Liver (tissue), 9 donors: ENCODE results near the gene RTEL1. TPM values are rescaled to one million over a fixed set of nuclear protein-coding genes. Genes with fewer than 3 reads are reported as not detected.
A peak's percentile ranks its signal among the peaks of the same experiment; 100 is the strongest.

Experiments
- DNase-seq: peaks from one replicate; pipeline ENCODE4 v3.0.0-alpha.2; 2017; ENCODE audit warnings: low spot score
- H3K27ac ChIP-seq, 2 donors: one replicate each; pipeline ENCODE4 v1.7.0; 2013; ENCODE audit warnings: inconsistent platforms in 2 of 2, low read length in 2 of 2, control low read depth in 1 of 2, low read depth in 1 of 2, mild to moderate bottlenecking in 1 of 2
- H3K27me3 ChIP-seq, 4 donors: one replicate each; pipeline versions ENCODE4 v1.6.1 to v1.7.0; 2013; ENCODE audit warnings: low read length in 3 of 4, inconsistent platforms in 1 of 4, mild to moderate bottlenecking in 1 of 4, moderate library complexity in 1 of 4; ENCODE audit not compliant: control insufficient read depth in 4 of 4, insufficient read depth in 4 of 4
- H3K36me3 ChIP-seq, 4 donors: one replicate each; pipeline versions ENCODE4 v1.6.1 to v1.7.0; 2013; ENCODE audit warnings: low read length in 3 of 4, mild to moderate bottlenecking in 3 of 4, low read depth in 1 of 4, moderate library complexity in 1 of 4; ENCODE audit not compliant: control insufficient read depth in 4 of 4, insufficient read depth in 3 of 4
- H3K4me1 ChIP-seq, 4 donors: one replicate each; pipeline versions ENCODE4 v1.6.1 to v1.7.0; 2013; ENCODE audit warnings: low read length in 3 of 4, mild to moderate bottlenecking in 3 of 4, moderate library complexity in 1 of 4; ENCODE audit not compliant: control insufficient read depth in 4 of 4, insufficient read depth in 4 of 4
- H3K4me3 ChIP-seq, 3 donors: one replicate each; pipeline versions ENCODE4 v1.6.1 to v1.7.0; 2013; ENCODE audit warnings: low read length in 3 of 3, control low read depth in 1 of 3, low read depth in 1 of 3, mild to moderate bottlenecking in 1 of 3
- H3K9ac ChIP-seq, 2 donors: one replicate each; pipeline ENCODE4 v1.7.0; 2013; ENCODE audit warnings: low read length in 2 of 2, mild to moderate bottlenecking in 2 of 2, moderate library complexity in 2 of 2, control low read depth in 1 of 2, low read depth in 1 of 2
- H3K9me3 ChIP-seq, 4 donors: one replicate each; pipeline versions ENCODE4 v1.6.1 to v1.7.0; 2013; ENCODE audit warnings: low read length in 3 of 4; ENCODE audit not compliant: control insufficient read depth in 4 of 4
- EGR1 ChIP-seq, 2 donors: IDR thresholded peaks; 2 replicates each; pipeline ENCODE4 v1.6.1; 2016 to 2018; ENCODE audit warnings: antibody characterized with exemption in 2 of 2, low read depth in 2 of 2
- FOXA1 ChIP-seq: IDR thresholded peaks from 2 replicates; pipeline ENCODE4 v1.6.1; 2016; ENCODE audit warnings: antibody characterized with exemption
- FOXA2 ChIP-seq: IDR thresholded peaks from 2 replicates; pipeline ENCODE4 v1.6.1; 2016; ENCODE audit warnings: antibody characterized with exemption
- GABPA ChIP-seq, 2 donors: IDR thresholded peaks in 1 of 2; conservative IDR thresholded peaks in 1 of 2; 2 replicates each; pipeline ENCODE4 v1.6.1; 2016; ENCODE audit warnings: antibody characterized with exemption in 2 of 2, mild to moderate bottlenecking in 1 of 2, moderate library complexity in 1 of 2
- HNF4A ChIP-seq, 2 donors: conservative IDR thresholded peaks; 2 replicates each; pipeline ENCODE4 v1.6.1; 2016; ENCODE audit warnings: antibody characterized with exemption in 2 of 2, mild to moderate bottlenecking in 2 of 2
- JUND ChIP-seq, 2 donors: IDR thresholded peaks; 2 replicates each; pipeline ENCODE4 v1.6.1; 2016; ENCODE audit warnings: antibody characterized with exemption in 2 of 2
- RAD21 ChIP-seq, 2 donors: IDR thresholded peaks; 2 replicates each; pipeline ENCODE4 v1.6.1; 2016; ENCODE audit warnings: antibody characterized with exemption in 2 of 2, mild to moderate bottlenecking in 2 of 2
- RXRA ChIP-seq, 2 donors: IDR thresholded peaks; 2 replicates each; pipeline ENCODE4 v1.6.1; 2017 to 2018; ENCODE audit warnings: antibody characterized with exemption in 2 of 2, mild to moderate bottlenecking in 1 of 2
- WGBS: extraction: QIAGEN DNeasy Blood & Tissue Kit; methylation state at CpG from one replicate; pipeline ENCODE4 v1.1.7; 2013; 5-methylcytosine and 5-hydroxymethylcytosine counted together
- polyA plus RNA-seq, 2 donors: library from polyadenylated mRNA; stranded (reverse) in 1 of 2; unstranded in 1 of 2; fragments of 200-250 nt in 1 of 2; fragments of >200 nt in 1 of 2; fragmentation: Nextera tagmentation in 1 of 2; extraction: Ambion mirVana in 1 of 2; gene quantifications; one replicate each; pipeline versions ENCODE4 v1.2.1 to v1.2.3, GENCODE V29; 2013 to 2015
- total RNA-seq, 2 donors: library from RNA; depleted of rRNA; stranded (reverse); fragments of >200 nt; gene quantifications; one replicate each; pipeline ENCODE4 v1.2.3, GENCODE V29; 2014
- TF ChIP-seq, protein P1 (sequence below): IDR thresholded peaks from 2 replicates; pipeline ENCODE4 v1.6.1; 2016; ENCODE audit warnings: antibody characterized with exemption
- TF ChIP-seq, protein P2 (sequence below): fragments of 150-350 bp; IDR thresholded peaks from 2 replicates; pipeline ENCODE4 v1.5.1; 2017; ENCODE audit warnings: improper control_type of control experiment, low read depth, low read length; ENCODE audit not compliant: missing input control
- TF ChIP-seq, protein P3 (sequence below): IDR thresholded peaks from 2 replicates; pipeline ENCODE4 v1.6.1; 2016; ENCODE audit warnings: antibody characterized with exemption
- TF ChIP-seq, protein P4 (sequence below): IDR thresholded peaks from 2 replicates; pipeline ENCODE4 v1.6.1; 2016; ENCODE audit warnings: antibody characterized with exemption, mild to moderate bottlenecking
- donor health status: healthy.
- donor health status: healthy.
- donor health status: healthy.
- donor health status: healthy.
- donor health status: healthy.

The RTEL1 gene
- total and polyA plus RNA-seq, 4 donors: 3.7 to 16.9 (median 7.4) TPM

DNA sequence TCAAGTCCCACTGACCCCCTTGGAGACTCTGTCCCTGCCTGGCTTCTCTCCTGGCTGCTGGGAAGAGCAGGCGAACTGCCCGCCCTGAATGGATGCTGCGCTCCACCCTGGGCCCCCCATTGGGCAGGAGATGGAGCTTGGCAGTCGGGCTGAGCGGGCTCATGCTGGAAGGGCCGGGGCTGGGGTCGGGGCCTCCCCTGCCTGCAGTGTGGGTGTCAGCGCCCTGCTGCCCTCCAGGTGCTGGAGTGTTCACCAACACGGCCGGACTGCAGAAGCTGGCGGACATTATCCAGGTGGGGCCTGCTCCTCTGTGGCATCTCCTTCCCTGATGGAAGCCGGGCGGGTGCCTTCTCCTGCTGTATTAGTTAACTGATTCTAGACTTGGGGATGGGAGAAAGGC lies 22.3 kb downstream of the RTEL1 start:
- no peak for DNase-seq

DNA sequence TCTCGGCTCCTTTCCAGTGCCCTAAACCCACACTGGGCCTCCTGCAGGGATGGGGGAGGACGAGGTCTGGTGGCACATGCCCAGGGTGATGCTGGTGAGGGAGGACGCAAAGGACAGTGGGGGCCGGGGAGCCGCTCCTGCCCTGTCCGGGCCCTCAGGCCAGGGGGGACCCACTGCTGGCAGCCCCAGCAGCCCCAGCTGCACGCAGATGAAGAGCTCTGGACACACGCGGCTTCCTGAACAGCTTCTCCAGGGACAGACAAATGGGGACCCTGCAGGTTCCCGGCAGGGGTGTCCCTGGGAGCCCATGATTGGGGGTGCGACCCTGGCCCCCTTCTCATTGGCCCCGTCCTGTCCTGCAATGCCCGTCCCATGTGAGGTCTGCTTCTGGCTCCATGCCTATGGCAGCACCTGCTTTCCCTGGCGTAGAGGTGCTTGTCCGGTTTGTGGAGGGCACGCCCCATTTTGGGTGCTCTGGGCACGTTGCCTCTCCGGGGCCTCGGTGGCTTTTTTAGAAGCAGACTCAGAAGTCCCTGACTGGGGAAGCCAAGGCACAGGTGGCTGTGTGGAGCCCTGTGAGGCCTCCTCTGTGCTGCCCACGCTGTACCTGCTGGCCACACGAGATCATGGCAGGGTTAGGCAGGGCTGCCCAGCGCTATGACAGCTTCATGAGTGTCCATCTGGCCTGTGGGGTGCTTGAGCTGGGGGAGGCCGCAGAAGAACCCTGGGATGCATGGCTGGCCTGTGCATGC lies 22.9 kb downstream of the RTEL1 start:
- Histone ChIP-seq H3K27me3 (no peaks in the 10 kb centered on the region), H3K36me3 (peaks cover 0 to 19% (median 2%) of the 10 kb centered on the region in 4 donors), H3K9ac (no peak overlapping the region), H3K9me3 (no peaks in the 10 kb centered on the region), H3K4me1 (peaks cover 0 to 2% (median 0%) of the 10 kb centered on the region in 4 donors), H3K27ac (peak overlapping the region; percentile 68 to 79), H3K4me3 (no peak overlapping the region)
- WGBS: 96% methylated on average over 23 of the region's 23 CpGs
- no peak for DNase-seq
- TF ChIP-seq JUND (IDR thresholded peaks at IDR 0.05) (no peak), HNF4A (conservative IDR thresholded peaks at IDR 0.05) (no peak), RAD21 (IDR thresholded peaks at IDR 0.05) (no peak)
- TF ChIP-seq, protein P1, sequence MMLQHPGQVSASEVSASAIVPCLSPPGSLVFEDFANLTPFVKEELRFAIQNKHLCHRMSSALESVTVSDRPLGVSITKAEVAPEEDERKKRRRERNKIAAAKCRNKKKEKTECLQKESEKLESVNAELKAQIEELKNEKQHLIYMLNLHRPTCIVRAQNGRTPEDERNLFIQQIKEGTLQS: no peak
- TF ChIP-seq, protein P2, sequence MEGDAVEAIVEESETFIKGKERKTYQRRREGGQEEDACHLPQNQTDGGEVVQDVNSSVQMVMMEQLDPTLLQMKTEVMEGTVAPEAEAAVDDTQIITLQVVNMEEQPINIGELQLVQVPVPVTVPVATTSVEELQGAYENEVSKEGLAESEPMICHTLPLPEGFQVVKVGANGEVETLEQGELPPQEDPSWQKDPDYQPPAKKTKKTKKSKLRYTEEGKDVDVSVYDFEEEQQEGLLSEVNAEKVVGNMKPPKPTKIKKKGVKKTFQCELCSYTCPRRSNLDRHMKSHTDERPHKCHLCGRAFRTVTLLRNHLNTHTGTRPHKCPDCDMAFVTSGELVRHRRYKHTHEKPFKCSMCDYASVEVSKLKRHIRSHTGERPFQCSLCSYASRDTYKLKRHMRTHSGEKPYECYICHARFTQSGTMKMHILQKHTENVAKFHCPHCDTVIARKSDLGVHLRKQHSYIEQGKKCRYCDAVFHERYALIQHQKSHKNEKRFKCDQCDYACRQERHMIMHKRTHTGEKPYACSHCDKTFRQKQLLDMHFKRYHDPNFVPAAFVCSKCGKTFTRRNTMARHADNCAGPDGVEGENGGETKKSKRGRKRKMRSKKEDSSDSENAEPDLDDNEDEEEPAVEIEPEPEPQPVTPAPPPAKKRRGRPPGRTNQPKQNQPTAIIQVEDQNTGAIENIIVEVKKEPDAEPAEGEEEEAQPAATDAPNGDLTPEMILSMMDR: no peak
- TF ChIP-seq, protein P3, sequence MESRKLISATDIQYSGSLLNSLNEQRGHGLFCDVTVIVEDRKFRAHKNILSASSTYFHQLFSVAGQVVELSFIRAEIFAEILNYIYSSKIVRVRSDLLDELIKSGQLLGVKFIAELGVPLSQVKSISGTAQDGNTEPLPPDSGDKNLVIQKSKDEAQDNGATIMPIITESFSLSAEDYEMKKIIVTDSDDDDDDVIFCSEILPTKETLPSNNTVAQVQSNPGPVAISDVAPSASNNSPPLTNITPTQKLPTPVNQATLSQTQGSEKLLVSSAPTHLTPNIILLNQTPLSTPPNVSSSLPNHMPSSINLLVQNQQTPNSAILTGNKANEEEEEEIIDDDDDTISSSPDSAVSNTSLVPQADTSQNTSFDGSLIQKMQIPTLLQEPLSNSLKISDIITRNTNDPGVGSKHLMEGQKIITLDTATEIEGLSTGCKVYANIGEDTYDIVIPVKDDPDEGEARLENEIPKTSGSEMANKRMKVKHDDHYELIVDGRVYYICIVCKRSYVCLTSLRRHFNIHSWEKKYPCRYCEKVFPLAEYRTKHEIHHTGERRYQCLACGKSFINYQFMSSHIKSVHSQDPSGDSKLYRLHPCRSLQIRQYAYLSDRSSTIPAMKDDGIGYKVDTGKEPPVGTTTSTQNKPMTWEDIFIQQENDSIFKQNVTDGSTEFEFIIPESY: no peak

More for the DNA sequence above, 22.3 kb downstream of the RTEL1 start:
- Histone ChIP-seq H3K4me1 (no peaks in the 10 kb centered on the region), H3K27me3 (no peaks in the 10 kb centered on the region), H3K36me3 (peaks cover 0 to 24% (median 4%) of the 10 kb centered on the region in 4 donors), H3K9ac (no peak overlapping the region), H3K9me3 (no peaks in the 10 kb centered on the region), H3K4me3 (no peak overlapping the region), H3K27ac (no peak overlapping the region)
- 97% methylated on average over 13 of the region's 13 CpGs for WGBS
- TF ChIP-seq RAD21 (IDR thresholded peaks at IDR 0.05): no peak
- no peak for TF ChIP-seq GABPA (IDR thresholded peaks at IDR 0.05 in 1 of 2, conservative IDR thresholded peaks at IDR 0.05 in 1 of 2)
- TF ChIP-seq, protein P2: no peak
- TF ChIP-seq, protein P3: no peak
- TF ChIP-seq FOXA2: no peak
- no peak for TF ChIP-seq EGR1 (IDR thresholded peaks at IDR 0.05; ENCODE audit: low read depth in 2 of 2)
- no peak for TF ChIP-seq HNF4A (conservative IDR thresholded peaks at IDR 0.05)
- TF ChIP-seq FOXA1: no peak
- no peak for TF ChIP-seq RXRA (IDR thresholded peaks at IDR 0.05)
- TF ChIP-seq, protein P4, sequence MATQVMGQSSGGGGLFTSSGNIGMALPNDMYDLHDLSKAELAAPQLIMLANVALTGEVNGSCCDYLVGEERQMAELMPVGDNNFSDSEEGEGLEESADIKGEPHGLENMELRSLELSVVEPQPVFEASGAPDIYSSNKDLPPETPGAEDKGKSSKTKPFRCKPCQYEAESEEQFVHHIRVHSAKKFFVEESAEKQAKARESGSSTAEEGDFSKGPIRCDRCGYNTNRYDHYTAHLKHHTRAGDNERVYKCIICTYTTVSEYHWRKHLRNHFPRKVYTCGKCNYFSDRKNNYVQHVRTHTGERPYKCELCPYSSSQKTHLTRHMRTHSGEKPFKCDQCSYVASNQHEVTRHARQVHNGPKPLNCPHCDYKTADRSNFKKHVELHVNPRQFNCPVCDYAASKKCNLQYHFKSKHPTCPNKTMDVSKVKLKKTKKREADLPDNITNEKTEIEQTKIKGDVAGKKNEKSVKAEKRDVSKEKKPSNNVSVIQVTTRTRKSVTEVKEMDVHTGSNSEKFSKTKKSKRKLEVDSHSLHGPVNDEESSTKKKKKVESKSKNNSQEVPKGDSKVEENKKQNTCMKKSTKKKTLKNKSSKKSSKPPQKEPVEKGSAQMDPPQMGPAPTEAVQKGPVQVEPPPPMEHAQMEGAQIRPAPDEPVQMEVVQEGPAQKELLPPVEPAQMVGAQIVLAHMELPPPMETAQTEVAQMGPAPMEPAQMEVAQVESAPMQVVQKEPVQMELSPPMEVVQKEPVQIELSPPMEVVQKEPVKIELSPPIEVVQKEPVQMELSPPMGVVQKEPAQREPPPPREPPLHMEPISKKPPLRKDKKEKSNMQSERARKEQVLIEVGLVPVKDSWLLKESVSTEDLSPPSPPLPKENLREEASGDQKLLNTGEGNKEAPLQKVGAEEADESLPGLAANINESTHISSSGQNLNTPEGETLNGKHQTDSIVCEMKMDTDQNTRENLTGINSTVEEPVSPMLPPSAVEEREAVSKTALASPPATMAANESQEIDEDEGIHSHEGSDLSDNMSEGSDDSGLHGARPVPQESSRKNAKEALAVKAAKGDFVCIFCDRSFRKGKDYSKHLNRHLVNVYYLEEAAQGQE: no peak
